HG02571 (cell line): ENCODE measurements around the gene GUCY1A2.

ENCODE experiments used
- ATAC-seq: cut with Tn5 transposase; IDR thresholded peaks from one replicate; pipeline ENCODE4 v1.9.1; 2021; ENCODE audit warnings: mild to moderate bottlenecking, moderate library complexity; ENCODE audit not compliant: unreplicated experiment

The GUCY1A2 gene

GRCh38 chr11:106761745-106762144, 256.5 kb downstream of the GUCY1A2 start:
- no peak for ATAC-seq

DNA sequence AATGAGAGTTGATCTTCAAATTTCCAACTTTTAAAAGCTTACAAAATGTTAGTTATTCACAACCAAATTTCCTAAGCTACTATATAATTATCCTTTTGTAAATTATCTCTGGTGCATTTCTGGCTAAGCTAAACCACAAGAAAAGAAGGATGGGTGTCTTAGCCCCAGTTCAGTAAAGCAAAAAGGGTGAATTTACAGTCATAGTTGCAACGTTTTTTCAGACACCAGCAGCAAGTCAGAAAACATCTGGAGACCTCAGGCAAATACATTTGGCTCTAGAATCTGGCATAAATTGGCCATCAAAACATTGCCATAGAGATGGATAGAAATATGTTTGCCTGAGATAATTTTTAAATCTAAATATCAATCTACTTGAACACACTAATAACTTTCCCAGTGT, 257.0 kb downstream of the GUCY1A2 start:
- no peak for ATAC-seq

DNA sequence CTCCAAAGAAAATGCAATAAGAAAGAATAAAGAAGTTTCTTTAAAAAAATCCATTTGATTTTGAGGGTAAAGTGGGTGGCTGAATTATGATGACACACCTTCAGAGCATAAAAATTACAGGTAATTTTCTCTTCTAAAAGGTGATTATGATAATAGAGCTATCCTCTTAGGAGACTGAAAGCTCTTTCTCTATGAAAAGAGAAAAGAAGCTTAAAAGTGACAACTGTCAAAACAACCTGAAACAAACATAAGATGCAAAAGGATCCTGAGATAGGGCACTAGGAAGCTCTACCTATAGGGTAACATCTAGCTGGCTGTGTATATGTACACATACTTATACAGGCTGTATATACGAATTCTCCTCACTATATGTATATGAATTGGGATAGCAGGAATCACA, 270.2 kb downstream of the GUCY1A2 start:
- ATAC-seq: no peak

GRCh38 chr11:106745941-106746340, 272.3 kb downstream of the GUCY1A2 start:
- ATAC-seq: no peak

DNA sequence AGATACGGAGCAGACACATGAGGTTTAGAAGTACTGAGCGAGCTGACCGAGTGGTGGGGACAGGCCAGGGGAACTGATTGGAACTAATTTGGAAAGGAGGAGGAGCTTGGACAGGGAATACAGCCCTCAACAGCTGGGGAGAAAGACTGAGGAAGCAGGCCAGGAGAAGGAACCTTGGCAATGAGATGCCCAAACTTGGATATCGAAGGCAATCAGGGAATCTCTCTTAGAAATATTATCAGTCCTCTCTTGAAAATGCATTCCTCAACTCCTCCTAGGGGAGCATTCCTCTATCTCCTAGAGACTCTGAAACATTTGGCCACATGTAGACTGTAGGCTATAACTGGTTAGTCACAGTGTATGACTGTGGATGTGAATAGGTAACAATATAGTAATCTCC, 284.6 kb downstream of the GUCY1A2 start:
- no peak for ATAC-seq

DNA sequence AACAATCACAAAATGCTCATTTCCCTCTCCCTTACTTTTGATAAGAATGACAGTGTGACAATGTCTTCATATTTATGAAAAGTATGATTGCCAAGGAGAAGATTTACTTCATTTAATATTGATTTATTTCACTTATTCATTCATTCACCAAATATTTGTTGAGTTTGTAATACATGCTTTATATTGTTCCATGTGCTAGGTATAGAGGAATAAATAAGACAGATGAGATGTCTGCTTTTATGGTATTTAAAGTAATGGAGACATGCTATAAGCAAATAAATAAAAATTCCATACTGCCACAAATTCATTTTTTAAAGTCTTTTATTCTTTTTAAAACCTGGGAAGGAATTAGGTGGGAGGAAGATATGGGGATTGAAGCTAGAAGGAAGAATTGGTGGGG, 289.4 kb downstream of the GUCY1A2 start:
- no peak for ATAC-seq

- no peak for ATAC-seq
Observed at GRCh38 chr11:106728379-106728778, 289.9 kb downstream of the GUCY1A2 start.

DNA sequence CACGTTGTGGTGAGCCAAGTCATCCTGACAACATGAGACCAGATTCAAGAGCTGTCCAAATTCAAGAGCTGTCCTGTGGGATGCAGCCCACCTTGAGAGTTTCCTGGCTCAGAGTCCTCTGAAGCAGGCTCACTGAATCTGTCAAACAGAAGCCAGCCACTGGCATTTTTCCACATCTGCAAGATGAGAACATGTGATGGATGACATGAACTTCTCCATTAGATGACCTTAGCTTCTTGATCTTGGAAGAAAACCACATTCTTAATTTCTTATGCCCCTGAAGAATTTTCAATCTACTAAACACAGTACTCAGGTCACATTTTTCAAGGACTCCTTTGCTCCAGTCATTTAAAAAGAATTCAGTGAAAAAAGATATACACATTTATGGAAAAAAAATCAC, 291.0 kb downstream of the GUCY1A2 start:
- ATAC-seq: no peak

DNA sequence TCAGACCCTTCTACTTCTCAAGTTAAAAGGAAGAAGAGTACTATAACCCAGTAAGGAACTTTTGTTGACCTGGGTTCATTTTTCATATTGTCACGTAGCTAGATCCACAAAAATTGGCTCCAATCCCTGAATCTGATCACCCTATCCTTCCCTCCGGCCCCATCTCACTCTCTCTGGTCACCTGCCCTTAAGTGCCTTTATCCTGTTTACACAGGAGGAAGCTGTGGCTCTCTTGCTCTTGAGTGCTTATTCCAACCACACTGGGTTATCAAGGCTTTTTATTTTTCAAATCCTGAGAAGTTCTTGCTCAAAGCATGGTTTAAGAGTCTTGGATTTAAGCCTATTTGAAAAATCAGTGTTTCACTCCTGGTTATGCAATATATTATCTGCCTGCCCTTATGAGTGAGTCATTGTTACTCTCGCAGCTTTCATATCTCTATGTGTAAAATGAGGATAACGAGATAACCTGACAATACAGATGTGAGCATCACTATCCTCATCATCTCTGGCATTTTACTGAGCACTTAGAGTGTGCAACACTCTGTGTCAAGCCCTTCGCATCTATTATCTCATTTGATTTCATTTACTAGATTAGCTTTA, 293.9 kb downstream of the GUCY1A2 start:
- no peak for ATAC-seq

- no peak for ATAC-seq
Observed at GRCh38 chr11:106723071-106723470, 295.2 kb downstream of the GUCY1A2 start.

DNA sequence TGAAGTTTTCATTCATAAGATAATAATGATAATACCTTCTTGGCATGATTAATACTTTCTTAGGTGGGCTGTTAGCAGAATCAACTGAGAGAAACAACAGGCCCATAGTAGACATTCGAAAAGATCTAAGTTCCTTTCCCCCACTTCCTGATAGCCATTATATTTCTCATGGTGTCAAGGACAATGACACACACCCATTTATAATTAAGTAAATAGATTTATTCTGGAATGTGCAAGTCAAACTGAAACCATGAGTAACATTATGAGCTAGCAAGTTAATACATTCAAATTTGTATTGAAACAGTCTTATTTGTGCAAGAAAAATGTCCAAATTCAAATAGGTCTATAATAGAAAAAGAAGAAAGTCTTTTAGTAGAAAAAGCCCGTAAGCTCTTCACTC, 301.1 kb downstream of the GUCY1A2 start:
- no peak for ATAC-seq

- ATAC-seq: no peak
Observed at GRCh38 chr11:106714199-106714598, 304.1 kb downstream of the GUCY1A2 start.

DNA sequence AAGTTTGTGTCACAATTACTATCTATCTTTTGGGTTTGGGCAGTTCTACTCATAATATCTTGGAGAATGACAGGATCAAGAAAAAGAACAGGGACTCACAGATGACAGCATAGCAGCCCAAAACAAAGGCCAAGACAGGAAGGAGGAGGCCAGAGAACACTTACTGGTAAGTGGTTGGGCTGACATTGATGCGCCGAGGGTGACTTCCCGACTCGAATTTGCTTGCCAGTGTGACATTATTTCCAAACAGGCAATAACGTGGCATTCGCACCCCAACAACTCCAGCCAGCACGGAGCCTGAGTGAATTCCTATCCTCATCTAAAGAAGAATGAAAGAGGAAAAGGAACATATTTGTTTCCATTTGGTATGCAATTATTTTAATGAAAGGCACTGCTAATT, 309.9 kb downstream of the GUCY1A2 start:
- ATAC-seq: no peak

GRCh38 chr11:106706355-106706754, 311.9 kb downstream of the GUCY1A2 start:
- no peak for ATAC-seq

DNA sequence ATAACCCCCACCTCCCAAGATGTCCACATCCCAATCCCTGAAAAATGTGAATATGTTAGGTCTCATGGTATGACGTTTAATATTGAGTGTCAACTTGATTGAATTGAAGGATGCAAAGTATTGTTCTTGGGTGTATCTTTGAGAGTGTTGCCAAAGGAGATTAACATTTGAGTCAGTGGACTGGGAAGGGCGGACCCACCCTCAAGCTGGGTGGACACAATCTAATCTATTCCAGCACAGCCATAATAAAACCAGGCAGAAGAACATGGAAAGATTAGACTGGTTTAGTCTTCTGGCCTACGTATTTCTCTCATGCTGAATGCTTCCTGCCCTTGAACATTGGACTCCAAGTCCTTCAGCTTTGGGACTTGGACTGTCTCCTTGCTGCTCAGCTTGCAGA, 315.5 kb downstream of the GUCY1A2 start:
- no peak for ATAC-seq

DNA sequence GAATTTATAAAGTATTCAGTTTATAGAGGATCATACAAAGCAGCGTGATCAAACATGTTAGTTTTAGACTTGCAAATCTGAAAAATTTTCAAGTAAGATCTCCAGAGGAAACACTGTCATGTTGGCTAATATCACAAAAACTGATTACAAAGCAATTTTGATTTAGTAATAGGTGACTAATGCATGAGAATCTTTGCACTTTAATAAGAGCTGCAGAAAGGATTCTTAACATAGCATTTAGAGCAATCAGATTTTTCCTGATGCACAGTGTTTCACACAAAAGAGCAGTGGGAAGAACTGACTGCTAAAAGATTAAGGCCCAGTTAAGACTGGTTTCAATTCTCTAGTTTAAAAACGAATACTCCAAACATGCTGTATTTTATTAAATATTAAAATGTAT, 321.2 kb downstream of the GUCY1A2 start:
- no peak for ATAC-seq

- no peak for ATAC-seq
Observed at GRCh38 chr11:106695506-106695905, 322.8 kb downstream of the GUCY1A2 start.

DNA sequence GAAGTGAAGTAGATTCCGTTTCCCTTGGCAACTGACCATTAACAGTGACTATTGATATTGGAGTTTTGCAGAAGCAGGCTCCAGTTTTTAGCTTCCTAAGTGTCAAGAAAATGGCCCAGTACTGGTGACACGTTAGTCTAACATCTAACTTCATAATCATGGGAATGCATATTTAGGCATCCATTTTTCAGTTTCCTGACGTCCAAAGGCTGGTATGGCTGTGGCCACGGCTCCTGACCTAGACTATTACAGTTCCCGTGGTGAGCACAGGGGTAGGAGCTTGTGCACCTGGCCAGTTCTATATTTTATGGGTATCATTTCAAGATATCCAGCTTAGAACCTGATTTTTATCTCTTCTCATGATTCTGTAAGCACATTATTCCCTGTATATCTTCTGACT, 323.8 kb downstream of the GUCY1A2 start:
- no peak for ATAC-seq

- ATAC-seq: no peak
Observed at GRCh38 chr11:106691807-106692365, 326.4 kb downstream of the GUCY1A2 start.

- ATAC-seq: no peak
Observed at GRCh38 chr11:106690923-106691322, 327.4 kb downstream of the GUCY1A2 start.

- no peak for ATAC-seq
Observed at GRCh38 chr11:106684944-106685343, 333.3 kb downstream of the GUCY1A2 start.

DNA sequence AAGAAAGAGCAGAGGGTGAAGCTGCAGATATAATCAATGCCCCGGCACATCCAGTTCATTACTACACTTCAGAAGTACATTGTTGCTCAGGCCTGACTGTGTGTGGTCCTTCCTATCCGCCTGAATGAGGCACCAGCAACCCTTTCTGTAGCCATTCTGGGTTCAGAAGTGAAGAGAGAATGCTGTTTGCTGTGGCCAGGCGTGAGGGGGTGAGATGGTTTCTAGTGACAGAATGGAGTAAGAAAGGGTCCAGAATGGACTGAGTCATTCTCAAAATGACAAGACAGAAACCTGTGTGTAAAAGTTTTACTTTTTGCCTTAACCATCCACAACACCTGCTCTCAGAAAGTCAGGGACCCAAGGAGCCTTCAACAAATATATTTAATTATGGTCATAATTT, 334.8 kb downstream of the GUCY1A2 start:
- no peak for ATAC-seq

DNA sequence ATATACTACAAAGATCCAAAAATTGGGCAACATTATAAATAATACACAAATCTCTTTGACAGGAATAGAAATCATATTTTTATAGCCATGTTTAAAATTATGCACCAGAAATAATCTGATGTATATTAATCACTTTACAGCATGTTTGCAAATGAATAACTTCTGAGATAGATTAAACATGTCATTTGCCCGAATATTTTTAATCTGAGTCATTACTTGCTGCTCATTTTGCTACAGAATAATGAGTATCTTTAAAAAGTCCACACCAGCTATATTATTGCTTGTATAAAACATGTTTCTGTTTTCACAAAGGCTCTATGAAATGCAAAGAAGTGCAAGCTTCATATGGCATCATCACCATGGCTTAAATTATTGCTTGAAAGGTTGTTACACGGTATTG, 336.8 kb downstream of the GUCY1A2 start:
- no peak for ATAC-seq
